NCI-H774 (cell line): ENCODE measurements around the gene TNMD.
"Not testable (repeated sequence)": the region's sequence is repeated elsewhere in the genome, so short reads cannot be mapped to it uniquely, and the experiment has no call there.

ENCODE experiments used
- DNase-seq: peaks from one replicate; lab custom pipeline; 2025; lab: John Stamatoyannopoulos, UW

Gene TNMD

DNA sequence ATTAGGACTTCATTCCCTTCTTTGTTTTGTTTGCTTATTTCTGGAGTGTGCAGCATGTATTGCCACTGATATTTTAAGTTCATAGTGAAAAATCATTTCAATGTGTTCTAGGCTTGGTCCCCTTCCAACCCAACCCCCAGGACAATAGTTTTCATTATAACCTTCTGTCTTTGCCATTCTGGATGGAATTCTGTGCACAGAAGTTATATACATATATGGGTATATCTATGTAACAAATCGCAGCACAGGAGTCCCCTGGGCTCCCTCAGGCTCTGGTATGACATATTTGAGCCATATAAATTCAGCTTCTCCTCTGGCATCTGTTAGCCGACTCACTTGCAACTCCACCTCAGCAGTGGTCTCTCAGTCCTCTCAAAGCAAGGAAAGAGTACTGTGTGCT, at the start of gene TNMD:
TSS of gene TNMD (plus strand) at position 326 of the 400 bp plus-strand sequence. CDS start 83 bp downstream, outside the sequence.
- DNase-seq = no peak

DNA sequence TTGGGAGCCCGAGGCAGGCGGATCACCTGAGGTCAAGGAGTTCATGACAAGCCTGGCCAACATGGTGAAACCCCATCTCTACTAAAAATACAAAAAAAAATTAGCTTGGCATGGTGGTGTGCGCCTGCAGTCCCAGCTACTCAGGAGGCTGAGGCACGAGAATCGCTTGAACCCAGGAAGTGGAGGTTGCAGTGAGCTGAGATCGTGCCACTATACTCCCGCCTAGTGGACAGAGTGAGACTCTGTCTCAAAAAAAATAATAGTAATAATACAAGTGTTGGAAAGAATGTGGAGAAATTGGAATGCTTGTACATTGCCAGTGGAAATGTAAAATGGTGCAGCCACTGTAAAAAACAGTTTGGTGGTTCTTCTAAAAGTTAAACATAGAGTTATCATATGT, 19.2 kb upstream of the TNMD start:
- DNase-seq = not testable (repeated sequence)

DNA sequence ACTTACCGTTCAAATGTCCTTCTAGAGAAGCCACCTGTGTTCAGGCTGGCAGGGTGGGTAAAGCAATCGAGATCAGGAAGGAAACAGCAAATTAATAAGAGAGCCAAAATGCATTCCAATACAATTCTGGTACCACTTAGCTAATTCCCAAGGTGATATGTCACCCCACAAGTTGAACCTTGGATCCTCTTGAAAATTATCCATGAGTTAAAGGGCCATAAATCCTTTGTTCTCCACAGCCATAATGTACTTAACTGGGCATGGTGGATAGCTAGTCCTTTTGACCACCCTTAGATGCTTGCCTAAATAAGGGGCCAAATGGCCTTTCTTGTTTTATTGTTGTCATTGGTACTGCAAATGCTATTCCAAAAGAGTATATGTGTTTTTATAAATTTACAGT, 2.0 kb downstream of the TNMD start:
- no peak for DNase-seq

DNA sequence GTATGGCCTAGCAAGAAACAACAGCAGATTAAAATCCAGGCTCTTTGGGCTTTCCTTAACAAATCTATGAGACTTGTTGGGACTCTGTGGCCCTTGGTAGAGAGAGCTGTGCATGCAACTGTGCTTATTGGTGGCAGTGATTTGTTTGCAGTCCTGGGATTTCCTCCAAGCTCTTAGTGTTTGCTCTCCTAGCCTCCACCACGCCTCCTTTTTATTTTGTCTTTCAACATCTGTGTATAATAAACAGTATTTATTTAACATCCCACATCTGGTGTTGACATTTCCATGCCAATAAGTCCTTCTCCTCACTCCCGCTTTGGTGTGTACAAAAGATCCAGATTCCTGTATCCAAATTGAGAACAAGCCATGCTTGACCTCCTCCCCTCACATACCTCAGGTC, 3.1 kb downstream of the TNMD start:
- DNase-seq = no peak

DNA sequence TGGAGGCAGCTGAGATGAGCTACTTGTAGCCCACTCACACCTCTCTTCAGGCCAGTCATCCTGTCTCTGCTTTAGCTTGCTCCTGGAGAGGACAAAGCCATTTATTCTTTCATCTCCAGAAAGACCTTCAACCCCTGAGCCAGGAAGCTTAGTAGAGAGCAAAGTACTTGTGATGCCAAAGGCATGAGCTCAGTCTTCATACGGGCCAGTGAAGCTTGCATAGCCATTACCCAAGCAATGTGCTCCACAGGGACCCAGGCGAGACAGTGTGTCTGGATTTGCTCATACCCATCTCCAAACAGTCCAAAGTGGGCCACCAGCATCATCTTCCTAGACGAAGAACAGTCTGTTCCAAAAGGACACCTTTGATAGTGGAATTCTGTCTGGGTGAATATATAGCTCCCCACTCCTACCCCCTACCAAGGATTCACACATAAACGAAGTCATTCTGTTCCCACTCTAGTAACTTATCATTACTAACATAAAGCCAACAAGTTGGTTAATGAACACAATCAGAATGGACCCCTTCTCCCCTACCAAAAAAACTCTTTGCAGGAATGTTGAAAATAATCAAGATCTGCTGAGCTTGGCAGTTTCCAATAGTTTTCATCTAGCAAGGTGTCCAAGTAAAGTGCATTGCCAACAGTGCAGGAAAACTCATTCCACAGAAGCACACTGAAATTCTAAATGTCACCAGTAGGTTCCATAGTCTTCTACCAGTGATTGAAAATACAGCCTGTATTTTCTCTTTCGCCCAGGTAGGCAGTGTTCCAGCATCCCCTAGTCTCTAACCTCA, 6.7 kb downstream of the TNMD start:
- DNase-seq = no peak

DNA sequence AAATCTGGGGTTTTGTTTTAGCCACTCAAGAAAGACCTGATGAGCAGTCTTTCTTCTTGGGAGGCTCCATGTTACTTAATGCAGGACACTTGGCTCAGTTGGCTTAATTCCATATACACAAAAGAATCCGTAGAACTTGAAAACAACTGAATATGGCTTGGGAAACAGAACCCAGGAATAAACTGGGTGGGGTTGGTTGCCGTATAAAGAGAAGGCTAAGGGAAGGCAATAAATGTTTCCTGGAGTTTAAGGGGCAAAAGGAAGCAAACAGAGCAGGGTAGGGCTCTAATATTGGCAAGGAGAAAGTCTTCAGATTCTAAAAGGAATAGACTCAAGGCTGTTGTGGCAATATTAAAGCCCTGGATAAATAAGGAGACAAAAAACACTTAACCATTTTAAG, 8.4 kb downstream of the TNMD start:
- no peak for DNase-seq

DNA sequence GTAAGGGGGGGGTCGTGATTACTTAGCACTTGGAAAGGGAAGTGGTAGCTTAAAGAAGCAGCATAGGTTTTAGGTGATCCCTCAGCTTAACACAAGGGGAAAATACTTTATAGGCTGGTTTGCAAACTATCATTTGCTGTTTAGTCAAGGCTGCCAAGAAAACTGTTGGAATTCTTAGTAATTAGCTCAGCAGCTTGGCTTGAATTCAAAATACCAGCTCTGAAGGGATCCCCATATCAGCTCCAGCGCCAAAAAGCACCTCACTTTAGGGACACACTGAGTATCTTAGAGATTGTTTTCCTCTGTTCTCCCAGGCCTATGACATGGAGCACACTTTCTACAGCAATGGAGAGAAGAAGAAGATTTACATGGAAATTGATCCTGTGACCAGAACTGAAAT, 8.8 kb downstream of the TNMD start:
- DNase-seq = no peak

DNA sequence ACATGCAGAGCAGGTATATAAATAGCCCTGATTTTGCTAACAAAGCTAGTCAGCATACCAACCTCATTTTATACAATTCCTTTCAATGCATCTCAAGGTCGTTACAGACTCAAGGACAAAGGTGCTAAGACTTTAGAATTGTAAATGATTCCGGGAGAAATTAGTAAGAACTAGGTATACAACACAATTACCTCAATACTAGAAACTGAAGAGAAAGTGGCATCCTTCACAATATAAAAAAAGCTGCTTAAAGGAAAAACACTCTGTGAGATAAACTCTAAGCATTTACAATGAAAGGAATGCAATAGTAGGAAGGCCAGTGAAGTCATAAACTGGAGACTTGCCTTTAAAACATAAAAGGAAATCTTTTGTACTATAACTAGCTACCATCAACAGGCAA, 11.9 kb downstream of the TNMD start:
- DNase-seq = no peak

DNA sequence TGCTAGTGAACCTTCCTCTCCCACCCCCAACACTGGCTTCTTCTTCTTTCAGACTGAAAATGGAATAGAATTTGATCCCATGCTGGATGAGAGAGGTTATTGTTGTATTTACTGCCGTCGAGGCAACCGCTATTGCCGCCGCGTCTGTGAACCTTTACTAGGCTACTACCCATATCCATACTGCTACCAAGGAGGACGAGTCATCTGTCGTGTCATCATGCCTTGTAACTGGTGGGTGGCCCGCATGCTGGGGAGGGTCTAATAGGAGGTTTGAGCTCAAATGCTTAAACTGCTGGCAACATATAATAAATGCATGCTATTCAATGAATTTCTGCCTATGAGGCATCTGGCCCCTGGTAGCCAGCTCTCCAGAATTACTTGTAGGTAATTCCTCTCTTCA, 14.7 kb downstream of the TNMD start:
- no peak for DNase-seq

DNA sequence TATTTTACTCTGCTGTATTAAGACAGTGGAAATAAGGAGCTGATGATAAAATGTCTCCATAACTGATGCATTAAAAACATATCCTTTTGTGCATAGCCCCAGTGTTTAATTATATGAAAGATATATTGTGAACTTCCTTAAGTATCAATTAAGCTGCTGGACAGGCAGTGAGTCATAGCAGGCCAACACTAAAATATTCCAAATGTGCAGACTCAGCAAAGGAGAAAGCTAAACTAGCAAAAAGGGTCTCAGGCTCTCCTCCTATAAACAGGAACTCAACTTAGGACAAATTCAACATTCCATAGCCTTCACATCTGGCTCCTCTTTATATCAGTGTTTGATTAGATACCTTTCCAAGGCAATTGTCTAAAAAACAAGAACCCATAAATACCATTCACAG, 15.6 kb downstream of the TNMD start:
- DNase-seq = no peak

DNA sequence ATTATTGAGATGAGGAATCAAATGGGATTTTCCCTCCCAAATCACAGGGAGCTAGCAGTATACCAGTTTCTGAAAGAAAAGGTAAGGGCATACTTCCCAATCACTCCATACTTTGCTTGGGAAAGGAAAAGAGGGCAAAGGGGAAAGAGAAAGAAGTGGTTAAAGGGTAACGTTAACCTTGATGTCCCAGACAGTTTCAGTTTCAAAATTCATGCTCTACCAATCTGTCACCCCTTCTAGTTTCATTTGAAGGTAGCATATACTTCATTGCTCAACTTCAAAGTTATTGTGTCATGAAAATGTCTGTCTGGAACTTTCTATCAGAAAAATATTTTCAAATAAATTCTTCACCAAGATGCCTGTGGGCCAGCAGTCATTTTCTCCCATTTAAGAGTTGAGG, 16.0 kb downstream of the TNMD start:
- no peak for DNase-seq

DNA sequence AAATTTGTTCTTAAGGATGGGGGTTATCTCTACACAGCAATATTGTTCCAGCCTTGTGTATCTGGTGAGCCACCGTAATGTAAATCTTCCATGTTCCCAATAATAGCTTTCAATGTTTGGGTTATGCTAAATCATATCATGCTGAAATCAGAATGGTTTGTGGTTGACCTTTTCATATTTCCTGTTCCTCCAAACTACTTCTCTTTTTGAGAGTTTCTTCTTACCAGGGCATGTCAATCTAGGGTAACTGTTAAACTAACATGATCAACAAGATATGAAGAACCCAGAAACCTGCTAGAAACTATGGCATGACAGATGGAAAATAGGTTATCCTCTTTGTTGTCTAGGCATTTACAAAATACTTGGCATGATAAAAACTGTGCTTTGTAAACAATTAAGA, 22.0 kb downstream of the TNMD start:
- DNase-seq = no peak

DNA sequence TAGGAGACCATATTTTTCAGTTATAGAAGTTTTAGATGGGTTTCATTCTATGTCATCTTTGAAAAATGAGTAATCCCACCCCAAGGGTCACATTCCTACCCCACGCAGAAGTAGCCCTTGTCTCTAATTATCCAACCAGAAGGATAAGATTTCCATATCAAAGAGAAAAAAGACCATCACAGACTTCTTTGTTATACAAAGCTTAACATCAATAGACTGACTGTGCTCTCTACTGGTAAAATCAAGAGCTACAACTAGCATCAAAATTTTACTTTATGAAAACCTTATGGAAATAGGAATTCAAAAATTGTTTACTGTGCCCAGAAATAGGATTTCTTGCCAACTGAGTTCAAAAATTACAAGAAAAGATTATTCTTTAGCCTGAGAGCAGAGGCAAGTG, 24.9 kb downstream of the TNMD start:
- DNase-seq = no peak

DNA sequence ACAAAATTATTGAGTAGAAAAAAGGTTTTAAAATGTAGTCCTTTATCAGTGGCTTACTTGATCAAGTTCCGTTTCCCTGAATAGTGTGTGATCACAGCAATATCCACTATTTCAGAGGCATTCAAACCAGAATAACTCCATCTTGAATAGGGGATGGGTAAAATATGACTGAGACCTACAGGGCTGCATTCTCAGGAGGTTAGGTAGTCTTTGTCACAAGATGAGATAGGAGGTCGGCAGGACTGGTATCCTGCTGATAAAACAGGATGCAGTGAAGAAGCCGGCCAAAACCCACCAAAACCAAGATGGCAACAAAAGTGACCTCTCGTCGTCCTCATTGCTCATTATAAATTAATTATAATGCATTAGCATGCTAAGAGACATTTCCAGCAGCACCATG, 27.2 kb downstream of the TNMD start:
- DNase-seq = no peak

DNA sequence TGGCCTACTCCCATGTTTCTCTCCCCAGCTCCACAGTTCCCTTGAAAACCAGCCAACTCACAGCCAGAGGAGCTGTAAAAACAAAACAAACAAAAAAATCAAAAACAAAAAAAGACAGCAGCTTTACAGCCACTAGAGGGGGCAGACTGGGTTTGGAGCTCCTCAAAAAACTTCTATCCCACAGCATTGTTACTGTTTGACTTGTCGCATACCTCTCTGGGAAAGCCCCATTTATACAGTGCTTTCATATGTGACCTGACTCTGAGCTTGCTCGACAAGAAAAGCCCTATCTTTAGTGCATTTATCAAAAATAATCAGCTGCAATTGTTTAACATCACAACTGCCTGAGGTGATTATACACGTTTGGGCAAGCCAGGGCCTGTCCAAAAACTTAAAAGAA, 30.3 kb downstream of the TNMD start:
- no peak for DNase-seq

DNA sequence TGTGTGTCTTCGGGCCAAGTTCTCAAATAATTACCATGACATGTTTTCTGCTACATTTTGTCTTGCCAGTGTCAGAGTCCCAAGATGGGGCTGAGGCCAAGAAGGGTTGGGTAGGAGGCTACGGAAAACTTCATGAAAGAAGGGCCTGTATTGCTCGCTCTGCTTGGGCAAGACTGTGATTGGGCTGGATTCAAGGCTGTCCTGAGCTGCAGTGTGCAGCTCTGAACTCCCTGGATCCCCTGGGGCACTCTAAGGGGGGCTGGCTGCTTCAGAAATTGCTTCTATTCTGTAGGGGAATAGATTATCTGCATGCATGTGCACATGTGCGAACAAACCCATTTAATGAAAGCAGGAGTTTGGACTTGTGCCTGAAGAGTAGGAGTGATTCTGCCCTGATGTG, 38.3 kb downstream of the TNMD start:
- DNase-seq = no peak

DNA sequence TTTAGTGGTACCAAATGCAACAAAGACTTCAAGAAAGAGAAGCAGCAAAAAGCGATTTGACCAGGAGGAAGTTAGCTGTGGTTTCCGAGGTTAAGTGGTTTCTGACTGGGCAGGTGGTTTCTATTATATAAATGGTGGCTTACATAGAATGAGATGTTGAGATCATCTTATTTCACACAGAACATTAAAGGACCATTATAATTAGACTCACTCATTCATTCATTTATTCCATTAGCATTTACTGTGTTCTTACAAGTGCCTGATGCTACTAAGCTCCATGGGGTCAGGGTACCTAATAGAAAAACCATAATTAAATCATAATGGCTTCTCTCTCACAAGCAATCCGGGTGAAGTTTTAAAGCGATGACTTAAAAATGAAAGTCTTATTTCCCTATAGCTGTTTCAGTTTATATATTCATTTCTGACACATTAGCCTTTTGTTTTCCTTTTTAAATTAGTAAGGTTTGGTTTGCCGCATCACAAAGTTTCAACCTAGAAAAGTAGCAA, 41.3 kb downstream of the TNMD start:
- no peak for DNase-seq

DNA sequence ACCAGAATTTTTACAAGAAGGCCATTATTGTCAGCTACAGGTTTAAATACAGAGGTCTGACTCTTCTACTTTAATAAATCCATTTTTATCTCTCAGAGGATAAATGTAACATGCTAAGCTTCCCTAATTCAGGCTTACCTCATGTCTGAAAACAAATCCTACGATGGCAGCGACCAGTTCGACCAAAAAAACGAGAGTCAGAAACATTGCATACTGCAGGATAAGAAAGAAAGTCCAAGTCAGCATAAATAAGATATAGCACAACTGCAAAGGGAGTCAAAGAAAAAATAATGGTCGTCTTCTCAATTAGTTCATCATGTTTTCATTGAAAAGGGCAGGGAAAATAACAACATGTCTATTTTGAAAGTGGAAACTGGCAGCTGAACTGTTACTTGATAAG, 50.3 kb downstream of the TNMD start:
- no peak for DNase-seq

DNA sequence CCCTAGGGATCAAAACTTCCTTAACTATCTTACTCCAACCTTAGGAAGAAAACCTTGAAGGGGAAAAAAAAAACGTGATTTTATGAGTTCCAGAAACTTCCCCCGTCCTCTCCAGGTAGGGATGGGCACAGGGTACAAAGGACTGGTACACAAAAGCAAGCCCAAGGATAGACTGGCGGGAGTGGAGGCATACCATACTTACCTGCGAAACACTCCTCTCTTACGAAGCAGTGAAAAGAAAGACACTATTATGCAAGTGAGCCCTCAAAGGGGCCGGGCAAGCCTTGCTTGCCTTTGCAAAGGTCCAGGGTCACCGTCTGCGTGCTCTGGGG, 51.2 kb downstream of the TNMD start:
- DNase-seq = no peak

DNA sequence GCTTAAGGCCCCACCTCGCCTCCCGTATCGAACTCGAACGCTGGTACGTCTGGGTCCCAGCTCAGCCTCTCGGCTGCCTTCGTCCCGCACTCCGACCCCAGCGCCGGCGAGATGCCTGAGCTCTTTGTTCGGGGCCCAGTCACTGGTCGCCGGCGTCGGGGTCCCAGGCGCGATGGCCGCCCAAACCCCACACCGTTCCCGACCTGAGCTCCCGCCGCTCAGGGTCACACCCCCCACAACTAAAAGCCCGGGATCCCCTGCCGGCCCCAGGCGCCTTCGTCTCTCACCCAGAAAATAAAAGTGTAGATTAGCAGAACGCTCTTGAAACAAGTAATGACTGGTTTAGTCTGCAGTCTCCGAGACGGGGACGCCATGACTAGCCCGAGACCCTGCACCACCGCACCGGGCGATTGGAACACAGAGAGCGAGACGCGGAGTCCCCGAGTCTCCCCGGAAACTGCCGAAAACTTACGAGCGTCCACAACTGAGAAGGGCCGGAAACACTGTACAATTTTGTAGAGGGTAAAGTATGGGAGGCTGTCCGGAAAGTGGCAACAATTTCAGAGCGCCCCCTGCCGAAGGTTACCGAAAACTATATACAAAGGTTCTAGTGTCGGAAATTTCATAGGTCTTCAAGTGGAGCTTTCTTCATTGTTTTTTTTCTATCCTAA, 51.7 kb downstream of the TNMD start, which contains the start of gene TSPAN6:
TSS of gene TSPAN6 (minus strand) at position 486 of the 671 bp plus-strand sequence. CDS start at position 374, 112 bp downstream.
- peak; percentile 61 for DNase-seq

DNA sequence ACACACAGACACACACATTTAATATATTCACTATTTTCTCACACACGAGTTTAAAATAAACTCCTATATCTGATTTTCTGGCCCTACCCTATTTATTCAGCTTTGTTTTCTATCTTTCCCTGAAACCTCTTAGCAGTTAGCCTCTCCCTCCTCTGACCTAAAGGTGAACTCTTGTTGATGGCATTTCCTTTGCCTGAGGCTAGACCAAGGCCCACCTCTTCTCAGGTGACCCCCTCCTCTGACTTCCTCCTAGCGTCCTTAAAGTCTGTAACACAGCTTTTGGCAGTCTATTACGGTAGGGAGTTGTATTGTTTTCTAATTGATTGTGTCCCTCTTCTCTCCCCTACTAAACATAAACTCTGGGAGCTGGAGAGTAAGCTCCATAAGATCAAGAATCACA, 57.6 kb downstream of the TNMD start:
- DNase-seq = no peak

DNA sequence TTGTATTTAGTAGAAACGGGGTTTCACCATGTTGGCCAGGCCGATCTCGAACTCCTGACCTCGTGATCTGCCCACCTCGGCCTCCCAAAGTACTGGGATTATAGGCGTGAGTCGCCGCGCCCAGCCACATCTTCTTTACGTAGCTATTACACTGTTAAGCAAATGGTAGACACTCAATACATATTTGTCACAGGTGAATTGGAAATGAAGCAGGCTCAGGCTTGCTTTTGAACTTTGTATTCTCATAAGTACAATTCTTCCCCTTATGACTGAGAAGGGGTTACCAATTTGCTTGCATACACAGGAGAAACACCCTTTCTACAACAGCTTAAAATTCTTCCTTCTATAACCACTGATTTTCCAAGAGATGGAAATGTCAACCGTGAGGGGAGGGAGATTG, 58.5 kb downstream of the TNMD start:
- no peak for DNase-seq
